Measurements from ENCODE around the gene MLLT6.

DNA sequence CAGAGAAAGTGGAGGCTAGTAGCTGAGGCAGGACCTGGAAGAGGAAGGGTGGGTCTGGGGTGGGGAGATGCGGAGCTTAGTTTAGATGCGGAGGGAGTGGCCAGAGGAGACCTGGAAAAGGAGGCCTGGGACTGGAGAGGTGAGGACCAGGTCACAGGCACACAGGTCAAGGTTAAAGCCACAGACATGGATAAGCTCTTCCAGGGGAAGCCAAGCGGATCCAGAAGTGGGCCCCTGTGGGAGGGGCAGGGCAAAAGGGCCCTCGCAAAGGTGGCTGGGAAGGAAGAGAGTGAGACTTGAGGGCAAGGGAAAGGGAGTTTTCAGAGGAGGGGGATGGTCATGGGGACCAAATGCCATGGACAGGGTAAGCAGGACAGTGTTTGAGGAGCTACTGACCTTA, 13.9 kb upstream of the MLLT6 start:
- TF ChIP-seq, protein P1, sequence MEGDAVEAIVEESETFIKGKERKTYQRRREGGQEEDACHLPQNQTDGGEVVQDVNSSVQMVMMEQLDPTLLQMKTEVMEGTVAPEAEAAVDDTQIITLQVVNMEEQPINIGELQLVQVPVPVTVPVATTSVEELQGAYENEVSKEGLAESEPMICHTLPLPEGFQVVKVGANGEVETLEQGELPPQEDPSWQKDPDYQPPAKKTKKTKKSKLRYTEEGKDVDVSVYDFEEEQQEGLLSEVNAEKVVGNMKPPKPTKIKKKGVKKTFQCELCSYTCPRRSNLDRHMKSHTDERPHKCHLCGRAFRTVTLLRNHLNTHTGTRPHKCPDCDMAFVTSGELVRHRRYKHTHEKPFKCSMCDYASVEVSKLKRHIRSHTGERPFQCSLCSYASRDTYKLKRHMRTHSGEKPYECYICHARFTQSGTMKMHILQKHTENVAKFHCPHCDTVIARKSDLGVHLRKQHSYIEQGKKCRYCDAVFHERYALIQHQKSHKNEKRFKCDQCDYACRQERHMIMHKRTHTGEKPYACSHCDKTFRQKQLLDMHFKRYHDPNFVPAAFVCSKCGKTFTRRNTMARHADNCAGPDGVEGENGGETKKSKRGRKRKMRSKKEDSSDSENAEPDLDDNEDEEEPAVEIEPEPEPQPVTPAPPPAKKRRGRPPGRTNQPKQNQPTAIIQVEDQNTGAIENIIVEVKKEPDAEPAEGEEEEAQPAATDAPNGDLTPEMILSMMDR (IDR thresholded peaks at IDR 0.05) = no peak
- no peak for TF ChIP-seq POLR2A (IDR thresholded peaks at IDR 0.05; ENCODE audit: low read depth)

Data from esophagus muscularis mucosa (tissue), 3 donors.